HFFc6 (cell line): ENCODE results near the gene FAM229A. TPM values are rescaled to one million over a fixed set of nuclear protein-coding genes. Genes with fewer than 3 reads are reported as not detected.
A peak's percentile ranks its signal among the peaks of the same experiment; 100 is the strongest.

Experiments used
- DNase-seq: peaks from one replicate; pipeline ENCODE4 v3.0.0-alpha.2; 2018
- H3K27ac Mint-ChIP-seq: 2 replicates; pipeline ENCODE4 v1.8.0; 2020; ENCODE audit warnings: mild to moderate bottlenecking, mixed read lengths
- H3K27me3 Mint-ChIP-seq: 2 replicates; pipeline ENCODE4 v1.8.0; 2021; ENCODE audit warnings: mild to moderate bottlenecking, moderate library complexity, mixed read lengths; ENCODE audit not compliant: insufficient read depth
- H3K36me3 Mint-ChIP-seq: 2 replicates; pipeline ENCODE4 v1.8.0; 2021; ENCODE audit warnings: low read depth, mixed read lengths
- H3K4me1 Mint-ChIP-seq: 2 replicates; pipeline ENCODE4 v1.8.0; 2020; ENCODE audit warnings: low read depth, mixed read lengths
- H3K4me3 Mint-ChIP-seq: 2 replicates; pipeline ENCODE4 v1.8.0; 2020; ENCODE audit warnings: mild to moderate bottlenecking, moderate library complexity, mixed read lengths
- H3K9me3 Mint-ChIP-seq: 2 replicates; pipeline ENCODE4 v1.8.0; 2020; ENCODE audit warnings: mild to moderate bottlenecking, mixed read lengths
- total RNA-seq, 6 experiments: library from RNA; stranded (reverse); fragmentation: NEBNext Ultra II Directional; extraction: Animal tissue kit (Norgen Biotek cat#: 25700); gene quantifications; 2 replicates in 1 of 6; 3 replicates in 5 of 6; pipeline ENCODE4 v1.2.3, GENCODE V29; 2021
- TF ChIP-seq, protein P1 (sequence below): fragments of 200-600 bp; sonication (generic); IDR thresholded peaks from 2 replicates; pipeline ENCODE4 v1.5.0; 2021; ENCODE audit warnings: antibody characterized with exemption, mild to moderate bottlenecking

The FAM229A gene
- total RNA-seq, 6 experiments from 2014 or later: 1.1 to 3.0 (median 1.7) TPM

DNA sequence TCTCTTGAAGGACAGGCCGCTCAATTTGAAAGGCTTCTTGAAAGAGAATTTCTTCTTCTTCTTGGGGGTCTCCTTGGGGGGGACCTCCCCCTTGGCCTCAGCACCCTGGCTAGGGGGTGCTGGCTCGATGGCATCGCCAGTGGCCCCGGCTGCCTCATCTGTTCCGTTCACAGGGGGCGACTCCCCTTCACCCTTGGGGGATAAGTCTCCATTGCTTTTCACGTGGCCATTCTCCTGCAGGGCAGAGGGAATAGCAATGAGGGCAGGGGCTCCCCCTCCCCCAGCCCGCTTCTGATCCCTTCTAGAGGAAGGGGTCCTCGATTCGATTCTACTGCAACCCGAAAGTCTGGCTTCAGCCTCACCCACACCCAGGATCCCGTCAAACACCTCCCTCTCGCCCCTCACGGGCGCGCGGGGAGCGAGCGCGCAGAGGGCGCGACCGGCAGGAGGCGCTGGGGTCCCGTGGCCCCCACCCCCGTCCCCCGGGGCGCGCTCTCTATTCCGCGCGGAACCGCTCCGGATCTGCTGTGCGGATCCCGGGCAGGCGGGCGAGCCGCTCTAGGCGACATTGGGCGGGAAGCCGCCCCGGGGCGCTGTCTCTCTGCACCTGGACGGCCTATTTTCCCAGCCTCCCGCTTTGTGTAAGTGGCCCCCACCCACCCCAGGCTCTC is 27.3 kb downstream of the FAM229A start:
- no peak overlapping the region for H3K27ac Mint-ChIP-seq
- H3K9me3 Mint-ChIP-seq: no peaks in the 10 kb centered on the region
- H3K4me3 Mint-ChIP-seq: peak overlapping the region; percentile 83
- peaks cover 4% of the 10 kb centered on the region for H3K27me3 Mint-ChIP-seq
- TF ChIP-seq, protein P1, sequence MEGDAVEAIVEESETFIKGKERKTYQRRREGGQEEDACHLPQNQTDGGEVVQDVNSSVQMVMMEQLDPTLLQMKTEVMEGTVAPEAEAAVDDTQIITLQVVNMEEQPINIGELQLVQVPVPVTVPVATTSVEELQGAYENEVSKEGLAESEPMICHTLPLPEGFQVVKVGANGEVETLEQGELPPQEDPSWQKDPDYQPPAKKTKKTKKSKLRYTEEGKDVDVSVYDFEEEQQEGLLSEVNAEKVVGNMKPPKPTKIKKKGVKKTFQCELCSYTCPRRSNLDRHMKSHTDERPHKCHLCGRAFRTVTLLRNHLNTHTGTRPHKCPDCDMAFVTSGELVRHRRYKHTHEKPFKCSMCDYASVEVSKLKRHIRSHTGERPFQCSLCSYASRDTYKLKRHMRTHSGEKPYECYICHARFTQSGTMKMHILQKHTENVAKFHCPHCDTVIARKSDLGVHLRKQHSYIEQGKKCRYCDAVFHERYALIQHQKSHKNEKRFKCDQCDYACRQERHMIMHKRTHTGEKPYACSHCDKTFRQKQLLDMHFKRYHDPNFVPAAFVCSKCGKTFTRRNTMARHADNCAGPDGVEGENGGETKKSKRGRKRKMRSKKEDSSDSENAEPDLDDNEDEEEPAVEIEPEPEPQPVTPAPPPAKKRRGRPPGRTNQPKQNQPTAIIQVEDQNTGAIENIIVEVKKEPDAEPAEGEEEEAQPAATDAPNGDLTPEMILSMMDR: peak; percentile 80
- H3K36me3 Mint-ChIP-seq: peaks cover 11% of the 10 kb centered on the region; the same call in 1 of the 2 replicates
- DNase-seq: no peak
- peaks cover 31% of the 10 kb centered on the region for H3K4me1 Mint-ChIP-seq

DNA sequence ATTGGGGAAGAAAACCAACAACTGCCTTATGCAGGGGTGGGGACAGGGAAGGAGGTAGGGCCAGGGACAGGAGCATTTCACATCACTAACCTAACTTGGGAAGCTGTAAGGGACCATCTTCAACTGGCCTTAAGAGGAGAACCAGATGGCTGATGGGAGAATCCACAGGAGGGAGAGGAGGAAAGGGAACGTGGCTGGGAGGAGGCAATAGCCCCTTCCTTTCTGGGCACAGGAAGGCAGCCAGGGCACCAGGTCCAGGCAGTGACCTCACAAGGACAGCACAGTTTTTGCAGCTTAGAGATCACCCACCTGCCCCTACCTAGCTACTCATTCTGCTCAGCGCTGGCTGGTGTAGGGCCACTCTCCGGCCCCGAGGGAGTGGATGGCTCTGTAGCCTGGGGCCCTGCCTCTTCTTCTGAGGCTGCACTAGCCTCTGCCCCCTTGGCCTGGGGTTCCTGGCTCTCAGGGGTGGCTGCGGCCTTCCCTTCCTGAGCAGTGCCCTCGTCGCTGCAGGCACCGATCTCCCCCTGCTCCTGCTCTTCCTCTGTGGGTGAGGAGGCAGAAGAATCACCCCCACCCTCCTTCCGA is 27.9 kb downstream of the FAM229A start:
- no peak overlapping the region; the same call in 1 of the 2 replicates for H3K27ac Mint-ChIP-seq
- TF ChIP-seq, protein P1: no peak
- peak overlapping the region; percentile 39; the same call in 1 of the 2 replicates for H3K4me3 Mint-ChIP-seq
- no peak for DNase-seq
- H3K36me3 Mint-ChIP-seq: peaks cover 17% of the 10 kb centered on the region; the same call in 1 of the 2 replicates
- H3K4me1 Mint-ChIP-seq: peaks cover 25% of the 10 kb centered on the region
- no peaks in the 10 kb centered on the region for H3K9me3 Mint-ChIP-seq
- H3K27me3 Mint-ChIP-seq: peaks cover 3% of the 10 kb centered on the region

- Mint-ChIP-seq H3K27me3 (peaks cover 3% of the 10 kb centered on the region), H3K4me1 (peaks cover 17% of the 10 kb centered on the region), H3K36me3 (peaks cover 18% of the 10 kb centered on the region; the same call in 1 of the 2 replicates), H3K4me3 (no peak overlapping the region), H3K9me3 (no peaks in the 10 kb centered on the region), H3K27ac (no peak overlapping the region)
- DNase-seq: no peak
- TF ChIP-seq, protein P1: no peak
These were observed 28.9 kb downstream of the FAM229A start for GRCh38 chr1:32333251-32333963.

DNA sequence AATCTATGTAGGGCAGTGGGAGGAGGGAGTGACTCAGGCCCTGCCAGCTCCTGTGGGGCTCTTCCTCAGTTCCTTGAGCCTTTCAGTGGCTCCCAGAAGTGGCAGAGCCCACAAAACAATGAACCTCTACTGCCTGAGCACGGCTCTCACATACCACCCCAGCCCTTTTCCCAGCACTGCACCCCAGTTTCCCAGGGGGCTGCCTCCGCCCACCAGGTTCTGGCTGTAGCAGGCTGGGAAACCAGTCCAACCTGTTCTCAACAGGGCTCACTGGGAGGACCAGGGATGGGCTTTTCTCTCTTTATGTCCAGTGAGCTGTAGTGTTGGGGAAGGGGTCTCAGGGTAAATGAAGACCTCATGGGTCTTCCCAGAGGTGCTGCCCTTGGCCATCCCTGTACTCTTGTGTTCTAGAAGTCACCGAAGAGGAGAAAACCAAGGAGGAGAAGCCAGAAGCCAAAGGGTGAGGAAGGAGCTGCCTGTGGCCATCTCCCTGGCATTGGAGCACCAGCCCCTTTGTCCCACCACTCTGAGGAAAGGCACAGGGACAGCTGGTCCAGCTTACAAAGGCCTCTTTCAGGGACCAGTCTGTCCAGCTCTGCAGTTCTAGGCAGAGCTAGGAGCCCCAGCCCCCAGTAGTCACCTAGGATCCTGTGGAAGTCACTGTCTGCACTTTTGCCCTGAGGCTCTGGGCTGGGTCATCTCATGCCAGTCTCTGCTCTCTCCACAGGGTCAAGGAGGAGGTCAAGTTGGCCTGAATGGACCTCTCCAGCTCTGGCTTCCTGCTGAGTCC is 29.8 kb downstream of the FAM229A start:
- Mint-ChIP-seq H3K27me3 (peaks cover 3% of the 10 kb centered on the region), H3K27ac (no peak overlapping the region), H3K36me3 (peaks cover 23% of the 10 kb centered on the region; the same call in 1 of the 2 replicates), H3K4me1 (peaks cover 13% of the 10 kb centered on the region), H3K9me3 (no peaks in the 10 kb centered on the region), H3K4me3 (no peak overlapping the region)
- DNase-seq: no peak
- TF ChIP-seq, protein P1: no peak

- no peak for DNase-seq
- Mint-ChIP-seq H3K27me3 (peaks cover 3% of the 10 kb centered on the region), H3K27ac (no peak overlapping the region), H3K4me1 (peaks cover 5% of the 10 kb centered on the region), H3K4me3 (no peak overlapping the region), H3K9me3 (no peaks in the 10 kb centered on the region), H3K36me3 (peaks cover 30% of the 10 kb centered on the region)
- TF ChIP-seq, protein P1: no peak
These were observed 30.7 kb downstream of the FAM229A start for GRCh38 chr1:32331549-32331948.
